GM19023 (cell line): ENCODE results near the gene FAM47E.
"Not testable (repeated sequence)": the region's sequence is repeated elsewhere in the genome, so short reads cannot be mapped to it uniquely, and the experiment has no call there.

Source experiments
- ATAC-seq: cut with Tn5 transposase; IDR thresholded peaks from one replicate; pipeline ENCODE4 v1.9.1; 2021; ENCODE audit warnings: mild to moderate bottlenecking, moderate library complexity; ENCODE audit not compliant: unreplicated experiment

Gene FAM47E

DNA sequence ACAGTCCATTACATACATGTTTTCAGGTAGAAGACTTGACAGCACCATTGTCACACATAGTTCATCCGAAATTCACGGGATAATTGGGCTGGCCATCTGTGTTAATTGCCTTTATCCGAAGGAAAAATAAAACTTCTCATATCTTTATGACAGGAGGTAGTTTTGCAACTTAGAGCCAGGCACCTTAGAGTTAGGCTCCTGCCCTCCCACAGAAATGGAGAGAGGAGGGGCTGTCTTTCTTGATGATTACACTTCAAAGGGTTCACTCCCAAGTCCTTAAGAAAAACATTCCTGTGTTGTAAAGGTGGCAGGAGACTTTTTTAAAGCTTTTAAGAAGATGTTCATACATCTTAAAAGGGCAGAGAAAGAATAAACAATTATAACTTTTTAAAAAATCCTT lies 27.4 kb upstream of the FAM47E start:
- ATAC-seq = no peak

GRCh38 chr4:76226418-76226817 lies 25.1 kb upstream of the FAM47E start:
- no peak for ATAC-seq

DNA sequence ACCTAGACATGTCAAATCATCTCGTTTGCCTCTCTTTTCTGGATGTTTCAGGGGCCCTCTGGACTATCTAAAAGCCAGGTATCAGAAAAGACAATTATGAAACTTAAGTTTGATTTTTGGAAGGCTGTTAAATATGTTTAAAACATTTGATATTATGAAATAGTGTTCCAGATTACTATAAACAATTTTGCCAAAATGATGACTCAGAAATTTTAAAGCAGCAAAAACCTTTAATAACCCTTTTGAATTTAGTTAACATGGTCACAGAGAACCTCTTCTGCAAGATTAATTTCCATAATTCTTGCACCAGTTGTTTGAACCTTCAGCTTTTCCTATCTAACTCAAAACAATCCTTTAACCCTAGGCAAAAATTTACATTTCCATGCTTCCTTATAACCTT lies 18.8 kb upstream of the FAM47E start:
- ATAC-seq = no peak

DNA sequence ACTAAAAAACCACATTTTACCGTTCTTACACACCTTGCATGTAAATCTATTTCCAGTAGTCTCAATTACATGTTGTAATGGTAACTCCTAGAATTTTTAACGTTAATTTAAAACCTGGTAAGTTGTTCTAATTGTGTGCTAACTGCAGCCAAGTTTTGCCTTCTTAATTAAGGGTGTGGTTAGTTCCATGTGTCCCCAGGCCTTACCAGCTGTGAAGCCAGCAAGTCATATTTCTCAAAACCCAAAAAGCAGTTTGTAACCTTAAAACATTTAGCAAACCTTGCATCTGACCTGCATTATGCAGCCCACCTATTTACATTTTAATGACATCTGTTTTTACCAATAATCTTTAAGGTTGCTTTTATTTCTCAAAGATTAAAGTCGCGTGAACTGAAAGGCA lies 18.4 kb upstream of the FAM47E start:
- no peak for ATAC-seq

DNA sequence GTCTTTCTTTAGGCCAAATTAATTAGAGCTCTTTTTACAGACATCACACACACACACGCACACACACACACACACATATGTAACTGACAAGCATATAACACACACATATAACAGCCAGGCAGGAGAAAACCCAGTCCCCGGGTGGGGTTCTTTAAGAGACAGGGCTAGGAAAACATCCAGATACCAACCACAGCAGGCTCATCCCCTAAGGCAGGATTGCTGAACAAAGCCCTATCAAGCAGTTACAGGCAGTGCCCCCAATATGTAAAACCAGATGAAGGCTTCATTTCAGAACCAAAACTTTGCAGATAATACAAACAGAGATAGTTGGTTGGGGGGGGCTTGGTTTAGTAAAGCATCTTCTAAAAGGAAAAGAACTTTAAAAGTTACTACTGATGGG lies 18.0 kb upstream of the FAM47E start:
- no peak for ATAC-seq

GRCh38 chr4:76233967-76234678 lies 17.4 kb upstream of the FAM47E start:
- no peak for ATAC-seq

DNA sequence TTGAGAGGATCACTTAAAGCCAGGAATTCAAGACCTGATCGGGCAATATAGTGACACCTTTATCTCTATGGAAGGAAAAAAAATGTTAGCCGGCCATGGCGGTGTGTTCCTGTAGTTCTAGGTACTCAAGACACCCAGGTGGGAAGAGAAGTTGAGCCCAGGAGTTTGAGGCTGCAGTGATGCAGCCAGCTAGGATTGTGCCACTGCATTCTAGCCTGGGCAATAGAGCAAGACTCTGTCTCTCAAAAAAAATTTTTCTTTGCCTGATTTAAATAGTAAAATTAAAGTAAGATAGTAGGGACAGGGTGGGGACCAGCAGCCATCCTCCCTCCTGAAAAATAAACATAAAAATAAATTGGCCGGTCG lies 16.9 kb upstream of the FAM47E start:
- ATAC-seq = no peak

DNA sequence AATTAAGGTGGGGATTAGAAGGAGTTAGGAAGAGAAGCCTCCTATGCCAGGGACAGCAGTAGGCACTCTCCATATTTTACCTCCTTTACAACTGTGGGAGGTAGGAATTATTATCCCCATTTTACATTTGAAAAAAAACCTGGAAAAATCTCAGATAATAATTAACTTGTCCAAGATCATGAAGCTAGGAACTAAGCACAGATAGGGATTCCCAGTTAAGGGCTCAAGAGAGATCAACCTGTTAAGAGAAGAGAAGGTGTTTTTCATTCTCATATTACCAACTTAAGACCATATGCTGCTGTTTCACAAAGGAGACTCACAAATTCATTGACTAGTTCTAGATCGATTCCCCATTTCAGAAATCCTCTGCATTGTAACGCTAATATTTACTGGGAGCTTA lies 16.1 kb upstream of the FAM47E start:
- no peak for ATAC-seq

DNA sequence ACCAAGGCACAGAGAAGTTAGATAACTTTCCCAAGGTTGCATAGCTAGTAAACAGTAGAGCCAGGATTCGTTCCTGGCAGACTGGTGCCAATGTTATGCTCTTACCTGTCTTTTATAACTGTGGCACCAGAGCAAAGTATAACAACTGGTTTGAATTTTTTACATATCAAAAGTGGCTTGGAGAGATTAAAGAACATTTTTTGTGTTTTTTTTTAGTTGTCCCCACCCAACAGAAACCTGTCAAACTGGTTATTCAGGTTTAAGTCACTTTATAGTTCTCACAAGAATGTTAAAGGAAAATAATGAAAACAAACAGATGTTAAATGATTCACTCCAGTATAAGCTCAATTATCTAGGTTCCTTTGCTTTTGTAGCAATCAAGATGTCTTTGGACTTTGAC lies 15.6 kb upstream of the FAM47E start:
- no peak for ATAC-seq

DNA sequence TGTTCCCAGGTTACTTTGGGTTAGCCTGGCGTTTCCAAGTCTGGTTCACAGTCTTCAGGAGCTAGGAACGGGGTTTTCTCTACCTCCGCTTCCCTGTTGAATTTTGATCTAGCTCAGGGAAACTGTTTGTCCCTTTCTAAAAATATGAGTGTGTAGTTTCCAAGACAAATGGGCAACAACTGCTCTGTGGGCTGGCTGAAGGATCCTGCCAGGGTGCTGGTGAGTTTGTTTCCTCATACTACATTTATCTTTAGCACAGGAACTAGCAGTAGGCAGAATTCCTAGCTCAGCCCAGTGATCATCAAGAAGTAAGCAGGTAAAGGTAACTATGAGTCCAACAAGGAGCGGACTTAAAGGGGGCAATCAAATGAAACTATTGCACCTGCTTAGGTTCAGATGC lies 13.3 kb upstream of the FAM47E start:
- no peak for ATAC-seq

DNA sequence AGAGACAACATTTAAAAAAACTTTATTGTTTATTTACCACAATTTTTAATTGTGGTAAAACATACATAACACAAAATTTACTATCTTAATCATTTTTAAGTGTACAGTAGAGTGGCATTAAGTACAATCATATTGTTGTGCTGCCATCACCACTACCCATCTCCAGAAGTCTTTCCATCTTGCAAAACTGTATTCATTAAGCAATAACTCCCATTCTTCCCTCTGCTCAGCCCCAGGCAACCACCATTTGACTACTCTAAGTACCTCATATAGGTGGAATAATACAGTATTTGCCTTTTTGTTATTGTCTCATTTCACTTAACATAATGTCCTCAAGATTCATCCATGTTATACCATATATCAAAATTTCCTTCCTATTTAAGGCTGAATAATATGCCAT lies 12.8 kb upstream of the FAM47E start:
- ATAC-seq = no peak

DNA sequence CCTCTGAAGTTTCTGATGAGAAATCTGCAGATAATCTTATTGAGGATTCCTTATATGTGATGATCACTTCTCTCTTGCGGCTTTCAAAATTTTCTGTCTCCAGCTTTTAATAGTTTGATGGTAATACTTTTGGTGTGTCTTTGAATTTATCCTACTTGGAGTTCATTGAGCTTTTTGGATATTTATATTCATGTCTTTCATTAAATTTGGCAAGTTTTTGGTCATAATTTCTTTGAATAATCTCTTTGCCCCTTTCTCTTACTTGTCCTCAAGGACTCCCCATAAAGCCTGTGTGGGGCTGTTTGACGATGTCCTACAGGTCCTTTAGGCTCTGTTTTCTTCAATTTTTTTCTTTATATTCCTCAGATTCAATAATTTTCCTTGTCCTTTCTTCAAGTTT lies 11.3 kb upstream of the FAM47E start:
- no peak for ATAC-seq

- not testable (repeated sequence) for ATAC-seq
Observed at GRCh38 chr4:76243877-76244276, 7.6 kb upstream of the FAM47E start.

DNA sequence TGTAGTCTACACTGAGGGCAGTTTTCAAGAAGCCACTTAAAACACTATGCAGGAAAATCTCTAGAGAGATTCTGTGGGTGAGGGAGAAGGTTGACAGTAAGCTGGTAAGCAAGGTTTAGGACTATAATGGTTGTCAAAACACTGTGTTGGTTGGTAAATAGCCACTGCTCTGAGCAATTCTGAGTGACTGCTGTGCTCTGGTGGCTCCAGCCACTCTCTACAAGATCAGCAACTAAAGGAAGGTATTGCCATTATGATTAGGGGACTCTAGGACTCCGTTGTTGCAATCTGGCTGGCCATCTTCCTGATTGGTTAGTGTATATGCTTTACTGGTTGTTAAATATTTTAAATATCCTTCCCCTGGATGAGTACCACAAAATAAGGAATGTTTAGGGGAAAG lies 5.5 kb upstream of the FAM47E start:
- no peak for ATAC-seq

- no peak for ATAC-seq
Observed at GRCh38 chr4:76246852-76247251, 4.7 kb upstream of the FAM47E start.

GRCh38 chr4:76250962-76251361 lies 559 bp upstream of the FAM47E start:
- ATAC-seq = no peak

DNA sequence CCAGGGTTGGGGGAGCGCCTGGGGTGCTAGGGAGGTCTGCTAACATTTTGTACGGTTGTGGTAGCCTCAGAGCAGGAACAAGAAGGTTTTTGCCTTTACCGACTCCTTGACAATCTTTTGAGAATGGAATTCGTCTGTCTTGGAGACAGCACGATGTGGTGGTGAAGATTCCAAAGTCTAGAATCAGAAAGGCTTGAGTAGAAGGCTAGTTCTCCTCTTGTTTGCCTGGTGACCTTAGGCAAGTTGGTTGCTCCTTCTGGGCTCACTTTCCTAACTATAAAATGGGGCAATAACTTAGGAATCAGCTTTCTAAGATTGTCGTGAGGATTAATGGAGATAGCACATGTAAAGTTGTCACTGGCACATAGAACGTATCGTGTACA lies 741 bp downstream of the FAM47E start:
- ATAC-seq = no peak

DNA sequence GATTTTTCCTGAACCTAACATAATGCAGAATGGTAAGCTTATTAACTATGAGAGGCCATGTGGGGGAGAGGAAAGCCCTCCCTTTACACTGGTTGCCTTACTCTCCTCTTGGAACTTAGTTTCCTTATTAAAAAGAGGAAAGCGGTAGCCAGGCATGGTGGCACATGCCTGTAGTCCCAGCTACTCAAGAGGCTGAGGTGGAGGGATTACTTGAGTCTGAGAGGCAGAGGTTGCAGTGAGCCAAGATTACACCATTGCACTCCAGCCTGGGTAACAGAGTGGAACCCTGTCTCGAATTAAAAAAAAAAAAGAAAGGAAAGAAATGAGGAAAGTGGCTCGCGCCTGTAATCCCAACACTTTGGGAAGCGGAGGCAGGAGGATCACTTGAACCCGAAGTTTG lies 2.0 kb downstream of the FAM47E start:
- ATAC-seq = no peak

DNA sequence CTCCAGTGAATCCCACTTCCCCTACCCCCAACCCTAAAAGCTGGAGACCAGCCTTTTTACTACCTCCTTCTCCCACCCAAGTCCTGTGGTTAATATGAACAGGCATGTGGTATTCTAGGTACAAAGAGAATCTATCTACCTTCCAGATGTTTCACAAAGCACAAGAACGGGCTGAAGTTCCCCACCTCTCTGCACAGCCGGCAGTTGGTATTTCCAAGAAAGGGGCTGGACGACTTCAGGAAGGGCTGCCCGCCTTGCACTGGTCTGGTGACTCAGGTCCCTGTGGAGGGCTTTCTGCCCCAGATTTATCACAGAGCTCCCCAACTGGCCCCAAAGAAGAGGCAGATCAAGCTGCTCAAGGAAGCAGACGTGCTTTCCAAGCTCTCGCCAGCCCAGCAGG lies 4.5 kb downstream of the FAM47E start:
- ATAC-seq = no peak

GRCh38 chr4:76256968-76257367 lies 5.4 kb downstream of the FAM47E start:
- no peak for ATAC-seq

DNA sequence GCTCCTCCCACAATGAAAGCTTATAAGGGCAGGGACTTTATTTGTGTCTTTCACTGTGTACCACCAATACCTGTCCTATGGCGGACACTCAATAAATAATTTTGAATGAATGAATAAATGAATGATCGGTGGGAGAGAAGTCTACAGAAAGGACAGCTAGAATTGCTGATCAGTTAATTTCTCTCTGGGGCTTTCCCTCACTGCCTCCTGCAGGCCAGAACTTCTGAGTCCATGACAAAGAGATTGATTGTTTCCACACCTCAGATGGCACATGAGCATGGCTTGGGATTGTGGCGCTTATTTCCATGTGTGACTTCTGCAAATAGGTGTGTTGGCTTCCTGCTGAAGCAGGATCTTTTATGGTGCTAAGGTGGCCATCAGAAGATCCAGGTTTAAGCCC lies 6.3 kb downstream of the FAM47E start:
- no peak for ATAC-seq

DNA sequence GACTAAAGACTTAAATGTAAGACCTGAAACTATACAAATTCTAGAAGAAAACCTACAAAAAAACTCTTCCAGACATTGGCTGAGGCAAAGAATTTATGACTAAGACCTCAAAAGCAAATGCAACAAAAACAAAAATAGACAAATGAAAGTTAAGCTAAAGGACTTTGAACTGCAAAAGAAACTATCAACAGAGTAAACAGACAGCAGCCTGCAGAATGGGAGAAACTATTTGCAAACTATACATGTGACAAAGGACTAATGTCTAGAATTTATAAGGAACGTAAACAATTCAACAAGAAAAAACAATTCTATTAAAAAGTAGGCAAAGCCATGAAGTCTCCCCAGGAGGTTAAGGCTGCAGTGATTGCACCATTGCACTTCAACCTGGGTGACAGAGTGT lies 9.1 kb downstream of the FAM47E start:
- no peak for ATAC-seq

DNA sequence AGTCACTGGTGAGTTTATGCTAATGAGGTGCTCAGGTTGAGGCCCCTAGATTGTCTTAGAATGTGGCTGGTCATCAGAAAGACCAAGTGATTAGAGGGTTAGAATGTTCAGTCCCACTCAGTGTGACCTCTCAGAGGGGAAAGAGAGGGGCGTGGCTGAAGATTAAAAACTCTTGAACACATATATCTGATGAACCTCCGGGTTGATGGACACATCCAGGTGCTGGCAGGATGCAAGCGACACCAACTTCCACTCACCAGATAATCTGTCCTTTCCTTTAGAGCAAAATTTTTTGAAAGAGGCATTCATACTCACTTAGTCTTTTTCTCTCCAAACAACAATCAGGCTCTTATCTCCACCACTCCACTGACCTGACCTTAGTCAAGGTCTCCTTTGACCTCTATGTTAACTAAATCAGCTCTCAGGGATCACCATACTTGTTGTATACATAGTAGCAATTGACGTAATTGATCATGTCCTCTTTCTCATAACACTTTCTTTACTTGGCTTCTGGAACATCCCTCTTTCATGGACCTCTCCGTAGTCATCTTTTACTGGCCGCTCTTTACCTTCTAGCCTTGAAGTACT lies 14.2 kb downstream of the FAM47E start:
- no peak for ATAC-seq
